ENCODE results near the gene COX10.

Gene COX10

GRCh38 chr17:14207791-14208190 lies 138.5 kb downstream of the COX10 start:
- H3K36me3 ChIP-seq: no peaks in the 10 kb centered on the region

GRCh38 chr17:14209215-14209614 lies 139.9 kb downstream of the COX10 start:
- H3K9me3 ChIP-seq: no peaks in the 10 kb centered on the region
- no peak overlapping the region for H3K4me3 ChIP-seq (ENCODE audit: low read depth, low read length)
- no peak for DNase-seq
- no peaks in the 10 kb centered on the region for H3K36me3 ChIP-seq
- TF ChIP-seq CTCF (IDR thresholded peaks at IDR 0.05; ENCODE audit: low read depth, low read length): no peak
- H3K27me3 ChIP-seq: no peaks in the 10 kb centered on the region
- no peaks in the 10 kb centered on the region for H3K4me1 ChIP-seq

More at GRCh38 chr17:14207791-14208190, 138.5 kb downstream of the COX10 start:
- Histone ChIP-seq H3K4me3 (ENCODE audit: low read depth, low read length) (no peak overlapping the region), H3K4me1 (no peaks in the 10 kb centered on the region), H3K27me3 (no peaks in the 10 kb centered on the region), H3K9me3 (no peaks in the 10 kb centered on the region)
- TF ChIP-seq CTCF (IDR thresholded peaks at IDR 0.05; ENCODE audit: low read depth, low read length): no peak
- no peak for DNase-seq

GRCh38 chr17:14211246-14211645 lies 141.9 kb downstream of the COX10 start:
- Histone ChIP-seq H3K4me3 (ENCODE audit: low read depth, low read length) (no peak overlapping the region), H3K27me3 (no peaks in the 10 kb centered on the region), H3K4me1 (no peaks in the 10 kb centered on the region), H3K9me3 (no peaks in the 10 kb centered on the region), H3K36me3 (no peaks in the 10 kb centered on the region)
- TF ChIP-seq CTCF (IDR thresholded peaks at IDR 0.05; ENCODE audit: low read depth, low read length): no peak
- DNase-seq: no peak

GRCh38 chr17:14211801-14212200 lies 142.5 kb downstream of the COX10 start:
- TF ChIP-seq CTCF (IDR thresholded peaks at IDR 0.05; ENCODE audit: low read depth, low read length): no peak

GRCh38 chr17:14212401-14212800 lies 143.1 kb downstream of the COX10 start:
- Histone ChIP-seq H3K4me1 (no peaks in the 10 kb centered on the region), H3K36me3 (no peaks in the 10 kb centered on the region), H3K27me3 (no peaks in the 10 kb centered on the region), H3K9me3 (no peaks in the 10 kb centered on the region), H3K4me3 (ENCODE audit: low read depth, low read length) (no peak overlapping the region)
- DNase-seq: no peak
- no peak for TF ChIP-seq CTCF (IDR thresholded peaks at IDR 0.05; ENCODE audit: low read depth, low read length)

More at GRCh38 chr17:14211801-14212200, 142.5 kb downstream of the COX10 start:
- no peak for DNase-seq
- Histone ChIP-seq H3K4me3 (ENCODE audit: low read depth, low read length) (no peak overlapping the region), H3K27me3 (no peaks in the 10 kb centered on the region), H3K9me3 (no peaks in the 10 kb centered on the region), H3K4me1 (no peaks in the 10 kb centered on the region), H3K36me3 (no peaks in the 10 kb centered on the region)

DNA sequence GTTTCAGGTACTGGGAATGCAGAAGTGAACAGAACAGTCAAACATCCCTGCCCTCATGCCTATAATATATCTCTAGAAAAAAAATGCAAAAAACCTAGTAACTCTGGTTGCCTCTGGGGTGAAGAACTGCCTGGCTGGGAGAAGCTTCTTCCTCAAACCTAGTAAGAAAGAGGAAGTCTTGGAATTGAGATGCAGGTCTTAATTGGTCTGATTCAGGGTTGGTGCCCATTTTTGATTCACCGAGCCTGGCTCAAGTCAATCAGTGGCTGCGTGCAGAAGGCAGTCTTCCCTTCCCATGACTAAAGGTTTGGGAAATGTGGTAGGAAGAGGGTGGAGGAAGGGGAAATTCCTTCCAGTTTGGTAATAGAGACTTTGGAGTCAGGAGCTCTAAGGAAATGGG lies 145.0 kb downstream of the COX10 start:
- TF ChIP-seq CTCF (IDR thresholded peaks at IDR 0.05; ENCODE audit: low read depth, low read length): no peak
- Histone ChIP-seq H3K4me1 (no peaks in the 10 kb centered on the region), H3K4me3 (ENCODE audit: low read depth, low read length) (no peak overlapping the region), H3K36me3 (no peaks in the 10 kb centered on the region), H3K27me3 (no peaks in the 10 kb centered on the region), H3K9me3 (no peaks in the 10 kb centered on the region)
- DNase-seq: no peak

Data from BE2C (cell line).